Psoas muscle (tissue), 8 donors: ENCODE data around the gene AREL1. TPM values are rescaled to one million over a fixed set of nuclear protein-coding genes. Genes with fewer than 3 reads are reported as not detected.

ENCODE experiments used
- ATAC-seq, 4 donors: fragments of 200-7000 bp; cut with Tn5 transposase; one replicate each; pipeline ENCODE4 v1.9.1; 2020; ENCODE audit warnings: moderate library complexity in 3 of 4, mild to moderate bottlenecking in 2 of 4
- DNase-seq, 2 donors: peaks; one replicate each; pipeline ENCODE4 v3.0.0-alpha.2; 2020
- H3K27ac ChIP-seq: fragments of 200-600 bp; one replicate; pipeline ENCODE4 v1.8.0; 2022
- H3K27me3 ChIP-seq, 3 donors: fragments of 200-600 bp in 1 of 3; one replicate each; pipeline versions ENCODE4 v1.6.1 to v1.8.0; 2013 to 2022; ENCODE audit warnings: low read length in 2 of 3, mild to moderate bottlenecking in 2 of 3, moderate library complexity in 1 of 3; ENCODE audit not compliant: insufficient read depth in 3 of 3
- H3K36me3 ChIP-seq, 2 donors: fragments of 200-600 bp in 1 of 2; one replicate each; pipeline versions ENCODE4 v1.6.1 to v1.8.0; 2013 to 2022; ENCODE audit warnings: low read depth in 1 of 2, mild to moderate bottlenecking in 1 of 2, moderate library complexity in 1 of 2; ENCODE audit not compliant: insufficient read depth in 1 of 2
- H3K4me1 ChIP-seq: fragments of 200-600 bp; one replicate; pipeline ENCODE4 v1.8.0; 2022
- H3K4me3 ChIP-seq: fragments of 200-600 bp; one replicate; pipeline ENCODE4 v1.8.0; 2022; ENCODE audit warnings: mild to moderate bottlenecking
- H3K9me3 ChIP-seq: fragments of 200-600 bp; one replicate; pipeline ENCODE4 v1.8.0; 2022
- CTCF ChIP-seq: fragments of 200-600 bp; IDR thresholded peaks from one replicate; pipeline ENCODE4 v1.8.0; 2022; ENCODE audit warnings: antibody characterized with exemption
- WGBS, 3 donors: extraction: QIAGEN DNeasy Blood & Tissue Kit; methylation state at CpG; one replicate each; pipeline versions ENCODE4 v1.1.6 to v1.1.7; 2013; 5-methylcytosine and 5-hydroxymethylcytosine counted together
- intact Hi-C, 2 donors: fragments of 100-400 bp; cut with DNase I; formaldehyde crosslinking; loops; one replicate each; pipeline versions ENCODE4 v1.11.0 to v1.14.2; 2022
- polyA plus RNA-seq, 3 donors: library from polyadenylated mRNA; stranded (reverse); fragments of 200-250 nt; gene quantifications; one replicate each; pipeline ENCODE4 v1.2.3, GENCODE V29; 2013
- total RNA-seq, 4 donors: library from RNA; stranded (reverse); fragmentation: NEBNext Ultra II Directional in 2 of 4; extraction: Animal tissue kit (Norgen Biotek cat#: 25700) in 2 of 4; gene quantifications; one replicate each; pipeline versions ENCODE4 v1.2.1 to v1.2.4, GENCODE V29; 2021 to 2023
- donor health status: healthy with polysubstance abuse.
- donor health status: DM: no; HTN: no; CAD: no; lungs with moderate emphysema.
- donor health status: Bipolar disorder and iron deficiency.
- donor health status: healthy.
- donor health status: DM: yes; HTN: yes; CAD: no.
- donor health status: DM: no; HTN: no; CAD: no.
- donor health status: DM: no; HTN: no; CAD: no.
- donor health status: DM: yes; HTN: yes; CAD: no.

The AREL1 gene
- total and polyA plus RNA-seq, 7 donors, result 8.5 to 24.6 (median 15.4) TPM

- Histone ChIP-seq H3K9me3 (no peaks in the 10 kb centered on the region), H3K4me1 (no peaks in the 10 kb centered on the region), H3K36me3 (no peaks in the 10 kb centered on the region), H3K27ac (no peak overlapping the region), H3K4me3 (no peak overlapping the region), H3K27me3 (no peaks in the 10 kb centered on the region)
- DNase-seq (no peak), ATAC-seq (no peak)
- intact Hi-C loops, result no loop called here
- no peak for TF ChIP-seq CTCF
- WGBS, 3 donors, result 74 to 80% (median 74%) methylated on average over 2 of the region's 2 CpGs
These were observed 41.3 kb upstream of the AREL1 start for GRCh38 chr14:74754157-74754556.

GRCh38 chr14:74747237-74747636, 34.4 kb upstream of the AREL1 start:
- H3K4me1 ChIP-seq, result no peaks in the 10 kb centered on the region
- TF ChIP-seq CTCF, result no peak
- no peaks in the 10 kb centered on the region for H3K27me3 ChIP-seq
- 83 to 87% (median 86%) methylated on average over 2 of the region's 2 CpGs for WGBS, 3 donors
- no peak overlapping the region for H3K4me3 ChIP-seq
- no peak for DNase-seq
- ATAC-seq, result no peak
- intact Hi-C loops, result no loop called here
- H3K9me3 ChIP-seq, result no peaks in the 10 kb centered on the region
- no peak overlapping the region for H3K27ac ChIP-seq
- H3K36me3 ChIP-seq, result no peaks in the 10 kb centered on the region

- Histone ChIP-seq H3K27me3 (no peaks in the 10 kb centered on the region), H3K4me3 (no peak overlapping the region), H3K36me3 (peaks cover 0 to 48% of the 10 kb centered on the region in 2 donors), H3K9me3 (no peaks in the 10 kb centered on the region), H3K27ac (no peak overlapping the region), H3K4me1 (no peaks in the 10 kb centered on the region)
- no peak for TF ChIP-seq CTCF
- DNase-seq, result no peak
- WGBS, 3 donors, result 93 to 97% (median 95%) methylated on average over 8 of the region's 8 CpGs
- ATAC-seq, result no peak
- intact Hi-C loops, result no loop called here
These were observed 26.6 kb upstream of the AREL1 start for GRCh38 chr14:74739293-74740030.

GRCh38 chr14:74737753-74738325, 25.0 kb upstream of the AREL1 start:
- Histone ChIP-seq H3K9me3 (no peaks in the 10 kb centered on the region), H3K36me3 (peaks cover 3 to 64% of the 10 kb centered on the region in 2 donors), H3K27ac (no peak overlapping the region), H3K4me3 (no peak overlapping the region), H3K4me1 (no peaks in the 10 kb centered on the region), H3K27me3 (no peaks in the 10 kb centered on the region)
- ATAC-seq (no peak), DNase-seq (no peak)
- intact Hi-C loops, result no loop called here
- WGBS, 3 donors, result 95 to 96% (median 96%) methylated on average over 4 of the region's 4 CpGs
- TF ChIP-seq CTCF, result no peak
